NB4 (cell line): ENCODE measurements around the gene PEAK1.

Experiments used
- POLR2A ChIP-seq: IDR thresholded peaks from 2 replicates; pipeline ENCODE4 v1.6.1; 2011; ENCODE audit warnings: mild to moderate bottlenecking; ENCODE audit not compliant: insufficient read length; ENCODE audit errors: extremely low read depth
- TF ChIP-seq, protein P1 (sequence below): IDR thresholded peaks from one replicate; pipeline ENCODE4 v1.5.1; 2012; ENCODE audit warnings: low read depth, low read length

GRCh38 chr15:77312523-77312922 is 107.4 kb downstream of the PEAK1 start:
- TF ChIP-seq, protein P1, sequence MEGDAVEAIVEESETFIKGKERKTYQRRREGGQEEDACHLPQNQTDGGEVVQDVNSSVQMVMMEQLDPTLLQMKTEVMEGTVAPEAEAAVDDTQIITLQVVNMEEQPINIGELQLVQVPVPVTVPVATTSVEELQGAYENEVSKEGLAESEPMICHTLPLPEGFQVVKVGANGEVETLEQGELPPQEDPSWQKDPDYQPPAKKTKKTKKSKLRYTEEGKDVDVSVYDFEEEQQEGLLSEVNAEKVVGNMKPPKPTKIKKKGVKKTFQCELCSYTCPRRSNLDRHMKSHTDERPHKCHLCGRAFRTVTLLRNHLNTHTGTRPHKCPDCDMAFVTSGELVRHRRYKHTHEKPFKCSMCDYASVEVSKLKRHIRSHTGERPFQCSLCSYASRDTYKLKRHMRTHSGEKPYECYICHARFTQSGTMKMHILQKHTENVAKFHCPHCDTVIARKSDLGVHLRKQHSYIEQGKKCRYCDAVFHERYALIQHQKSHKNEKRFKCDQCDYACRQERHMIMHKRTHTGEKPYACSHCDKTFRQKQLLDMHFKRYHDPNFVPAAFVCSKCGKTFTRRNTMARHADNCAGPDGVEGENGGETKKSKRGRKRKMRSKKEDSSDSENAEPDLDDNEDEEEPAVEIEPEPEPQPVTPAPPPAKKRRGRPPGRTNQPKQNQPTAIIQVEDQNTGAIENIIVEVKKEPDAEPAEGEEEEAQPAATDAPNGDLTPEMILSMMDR = no peak
- TF ChIP-seq POLR2A = no peak
